WTC11 (cell line): ENCODE measurements around the gene TECR. TPM values are rescaled to one million over a fixed set of nuclear protein-coding genes. Genes with fewer than 3 reads are reported as not detected.
A peak's percentile ranks its signal among the peaks of the same experiment; 100 is the strongest.

Experiments used
- ATAC-seq: fragments of 200-7000 bp; cut with Tn5 transposase; 2 replicates; pipeline ENCODE4 v1.10.0; 2021; ENCODE audit warnings: mild to moderate bottlenecking, moderate library complexity
- CTCF ChIA-PET: fragments of 300-600 bp; sonication (Branson Sonifier 250); formaldehyde crosslinking; loops from one replicate; lab custom pipeline; 2021; ENCODE audit warnings: antibody characterized with exemption; lab: Charles Lee
- POLR2A ChIA-PET: fragments of 350-600 bp; sonication (Branson Sonifier 250); formaldehyde crosslinking; loops from one replicate; lab custom pipeline; 2021; ENCODE audit warnings: antibody characterized with exemption; lab: Charles Lee
- DNase-seq: peaks from one replicate; pipeline ENCODE4 v3.0.0; 2021; ENCODE audit warnings: low spot score
- H3K27ac Mint-ChIP-seq: 2 replicates; pipeline ENCODE4 v1.8.0; 2021; ENCODE audit warnings: mixed read lengths
- H3K27me3 Mint-ChIP-seq: 2 replicates; pipeline ENCODE4 v1.8.0; 2021; ENCODE audit warnings: low read depth, mild to moderate bottlenecking, moderate library complexity, mixed read lengths
- H3K36me3 Mint-ChIP-seq: 2 replicates; pipeline ENCODE4 v1.8.0; 2021; ENCODE audit warnings: mixed read lengths
- H3K4me1 Mint-ChIP-seq: 2 replicates; pipeline ENCODE4 v1.8.0; 2022; ENCODE audit warnings: mixed read lengths
- H3K4me3 Mint-ChIP-seq: 2 replicates; pipeline ENCODE4 v1.8.0; 2021; ENCODE audit warnings: mild to moderate bottlenecking, moderate library complexity, mixed read lengths
- H3K9me3 Mint-ChIP-seq: 2 replicates; pipeline ENCODE4 v1.8.0; 2021; ENCODE audit warnings: mixed read lengths
- JAZF1 ChIP-seq: fragments of 250-450 bp; sonication (Bioruptor Pico); IDR thresholded peaks from 2 replicates; pipeline ENCODE4 v1.9.0; 2021; ENCODE audit warnings: moderate library complexity, mild to moderate bottlenecking, inconsistent platforms
- KAT7 ChIP-seq: sonication (generic); formaldehyde crosslinking; IDR thresholded peaks from 2 replicates; pipeline ENCODE4 v1.8.1; 2023; ENCODE audit warnings: missing genetic modification reagents, mild to moderate bottlenecking, borderline replicate concordance
- NR2C2 ChIP-seq: sonication (generic); formaldehyde crosslinking; IDR thresholded peaks from 2 replicates; pipeline ENCODE4 v1.8.0; 2022; ENCODE audit warnings: mild to moderate bottlenecking, missing genetic modification reagents
- OVOL2 ChIP-seq: fragments of 250-450 bp; sonication (Bioruptor Pico); IDR thresholded peaks from 2 replicates; pipeline ENCODE4 v1.9.0; 2021; ENCODE audit warnings: mild to moderate bottlenecking, borderline replicate concordance
- TEAD4 ChIP-seq: sonication (generic); formaldehyde crosslinking; IDR thresholded peaks from 2 replicates; pipeline ENCODE4 v1.8.0; 2022; ENCODE audit warnings: mild to moderate bottlenecking, missing genetic modification reagents
- ZNF232 ChIP-seq: sonication (generic); formaldehyde crosslinking; IDR thresholded peaks from 2 replicates; pipeline ENCODE4 v1.8.0; 2022; ENCODE audit warnings: mild to moderate bottlenecking, missing genetic modification reagents
- ZNF317 ChIP-seq: sonication (generic); formaldehyde crosslinking; IDR thresholded peaks from 2 replicates; pipeline ENCODE4 v1.8.1; 2023; ENCODE audit warnings: low read depth, mild to moderate bottlenecking, moderate library complexity, missing genetic modification reagents, borderline replicate concordance
- ZNF396 ChIP-seq: fragments of 250-450 bp; sonication (Bioruptor Pico); IDR thresholded peaks from 2 replicates; pipeline ENCODE4 v1.8.0; 2021; ENCODE audit warnings: mild to moderate bottlenecking, moderate library complexity, borderline replicate concordance
- total RNA-seq: library from RNA; stranded (reverse); gene quantifications from 3 replicates; pipeline ENCODE4 v1.2.3, GENCODE V29; 2021
- TF ChIP-seq, protein P1 (sequence below): sonication (generic); formaldehyde crosslinking; IDR thresholded peaks from 2 replicates; pipeline ENCODE4 v1.8.0; 2023; ENCODE audit warnings: missing genetic modification reagents, mild to moderate bottlenecking, borderline replicate concordance
- TF ChIP-seq, protein P2 (sequence below): sonication (generic); formaldehyde crosslinking; IDR thresholded peaks from 2 replicates; pipeline ENCODE4 v1.8.1; 2023; ENCODE audit warnings: mild to moderate bottlenecking, missing genetic modification reagents, moderate library complexity
- TF ChIP-seq, protein P3 (sequence below): sonication (generic); formaldehyde crosslinking; IDR thresholded peaks from 2 replicates; pipeline ENCODE4 v1.8.1; 2022; ENCODE audit warnings: mild to moderate bottlenecking, missing genetic modification reagents, moderate library complexity, borderline replicate concordance
- TF ChIP-seq, protein P4 (sequence below): fragments of 250-450 bp; sonication (Bioruptor Pico); IDR thresholded peaks from 2 replicates; pipeline ENCODE4 v2.1.2; 2022; ENCODE audit warnings: mild to moderate bottlenecking, moderate library complexity
- TF ChIP-seq, protein P5 (sequence below): fragments of 250-450 bp; sonication (Bioruptor Pico); conservative IDR thresholded peaks from 2 replicates; pipeline ENCODE4 v1.9.0; 2021; ENCODE audit warnings: mild to moderate bottlenecking
- TF ChIP-seq, protein P6 (sequence below): sonication (generic); formaldehyde crosslinking; IDR thresholded peaks from 2 replicates; pipeline ENCODE4 v1.8.0; 2022; ENCODE audit warnings: mild to moderate bottlenecking, missing genetic modification reagents
- TF ChIP-seq, protein P7 (sequence below): sonication (generic); formaldehyde crosslinking; IDR thresholded peaks from 2 replicates; pipeline ENCODE4 v1.8.1; 2022; ENCODE audit warnings: low read depth, missing genetic modification reagents, borderline replicate concordance
- TF ChIP-seq, protein P8 (sequence below): sonication (generic); formaldehyde crosslinking; IDR thresholded peaks from 2 replicates; pipeline ENCODE4 v1.8.0; 2022; ENCODE audit warnings: missing genetic modification reagents

The TECR gene
- total RNA-seq, 1 experiment from 2014 or later: 161 TPM

DNA sequence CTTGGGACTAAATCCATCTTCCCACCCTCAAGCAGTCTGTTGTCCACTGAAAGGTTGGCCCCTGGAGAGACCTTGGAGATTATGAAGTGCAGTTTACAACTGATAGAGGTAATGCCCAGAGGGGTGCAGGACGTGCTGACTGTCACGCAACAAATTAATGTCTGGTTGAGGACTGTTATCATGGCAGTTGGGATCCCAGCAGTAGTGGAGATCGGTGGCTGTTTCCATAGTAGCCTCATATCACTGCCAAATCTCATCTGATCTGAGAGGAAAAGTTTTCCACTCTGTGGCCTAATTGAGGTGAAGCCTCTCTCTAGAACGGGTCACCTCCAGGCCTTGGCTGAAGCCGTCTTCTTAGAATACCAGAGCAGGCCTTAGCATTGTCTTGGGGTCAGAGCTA, 4.1 kb downstream of the TECR start (continued):
- TF ChIP-seq, protein P1, sequence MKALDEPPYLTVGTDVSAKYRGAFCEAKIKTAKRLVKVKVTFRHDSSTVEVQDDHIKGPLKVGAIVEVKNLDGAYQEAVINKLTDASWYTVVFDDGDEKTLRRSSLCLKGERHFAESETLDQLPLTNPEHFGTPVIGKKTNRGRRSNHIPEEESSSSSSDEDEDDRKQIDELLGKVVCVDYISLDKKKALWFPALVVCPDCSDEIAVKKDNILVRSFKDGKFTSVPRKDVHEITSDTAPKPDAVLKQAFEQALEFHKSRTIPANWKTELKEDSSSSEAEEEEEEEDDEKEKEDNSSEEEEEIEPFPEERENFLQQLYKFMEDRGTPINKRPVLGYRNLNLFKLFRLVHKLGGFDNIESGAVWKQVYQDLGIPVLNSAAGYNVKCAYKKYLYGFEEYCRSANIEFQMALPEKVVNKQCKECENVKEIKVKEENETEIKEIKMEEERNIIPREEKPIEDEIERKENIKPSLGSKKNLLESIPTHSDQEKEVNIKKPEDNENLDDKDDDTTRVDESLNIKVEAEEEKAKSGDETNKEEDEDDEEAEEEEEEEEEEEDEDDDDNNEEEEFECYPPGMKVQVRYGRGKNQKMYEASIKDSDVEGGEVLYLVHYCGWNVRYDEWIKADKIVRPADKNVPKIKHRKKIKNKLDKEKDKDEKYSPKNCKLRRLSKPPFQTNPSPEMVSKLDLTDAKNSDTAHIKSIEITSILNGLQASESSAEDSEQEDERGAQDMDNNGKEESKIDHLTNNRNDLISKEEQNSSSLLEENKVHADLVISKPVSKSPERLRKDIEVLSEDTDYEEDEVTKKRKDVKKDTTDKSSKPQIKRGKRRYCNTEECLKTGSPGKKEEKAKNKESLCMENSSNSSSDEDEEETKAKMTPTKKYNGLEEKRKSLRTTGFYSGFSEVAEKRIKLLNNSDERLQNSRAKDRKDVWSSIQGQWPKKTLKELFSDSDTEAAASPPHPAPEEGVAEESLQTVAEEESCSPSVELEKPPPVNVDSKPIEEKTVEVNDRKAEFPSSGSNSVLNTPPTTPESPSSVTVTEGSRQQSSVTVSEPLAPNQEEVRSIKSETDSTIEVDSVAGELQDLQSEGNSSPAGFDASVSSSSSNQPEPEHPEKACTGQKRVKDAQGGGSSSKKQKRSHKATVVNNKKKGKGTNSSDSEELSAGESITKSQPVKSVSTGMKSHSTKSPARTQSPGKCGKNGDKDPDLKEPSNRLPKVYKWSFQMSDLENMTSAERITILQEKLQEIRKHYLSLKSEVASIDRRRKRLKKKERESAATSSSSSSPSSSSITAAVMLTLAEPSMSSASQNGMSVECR (CRISPR knock-in tag): no peak
- no peak for TF ChIP-seq ZNF317 (CRISPR knock-in tag)
- TF ChIP-seq, protein P2, sequence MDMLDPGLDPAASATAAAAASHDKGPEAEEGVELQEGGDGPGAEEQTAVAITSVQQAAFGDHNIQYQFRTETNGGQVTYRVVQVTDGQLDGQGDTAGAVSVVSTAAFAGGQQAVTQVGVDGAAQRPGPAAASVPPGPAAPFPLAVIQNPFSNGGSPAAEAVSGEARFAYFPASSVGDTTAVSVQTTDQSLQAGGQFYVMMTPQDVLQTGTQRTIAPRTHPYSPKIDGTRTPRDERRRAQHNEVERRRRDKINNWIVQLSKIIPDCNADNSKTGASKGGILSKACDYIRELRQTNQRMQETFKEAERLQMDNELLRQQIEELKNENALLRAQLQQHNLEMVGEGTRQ: no peak
- TF ChIP-seq, protein P3, sequence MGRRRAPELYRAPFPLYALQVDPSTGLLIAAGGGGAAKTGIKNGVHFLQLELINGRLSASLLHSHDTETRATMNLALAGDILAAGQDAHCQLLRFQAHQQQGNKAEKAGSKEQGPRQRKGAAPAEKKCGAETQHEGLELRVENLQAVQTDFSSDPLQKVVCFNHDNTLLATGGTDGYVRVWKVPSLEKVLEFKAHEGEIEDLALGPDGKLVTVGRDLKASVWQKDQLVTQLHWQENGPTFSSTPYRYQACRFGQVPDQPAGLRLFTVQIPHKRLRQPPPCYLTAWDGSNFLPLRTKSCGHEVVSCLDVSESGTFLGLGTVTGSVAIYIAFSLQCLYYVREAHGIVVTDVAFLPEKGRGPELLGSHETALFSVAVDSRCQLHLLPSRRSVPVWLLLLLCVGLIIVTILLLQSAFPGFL (CRISPR knock-in tag): no peak
- TF ChIP-seq, protein P4, sequence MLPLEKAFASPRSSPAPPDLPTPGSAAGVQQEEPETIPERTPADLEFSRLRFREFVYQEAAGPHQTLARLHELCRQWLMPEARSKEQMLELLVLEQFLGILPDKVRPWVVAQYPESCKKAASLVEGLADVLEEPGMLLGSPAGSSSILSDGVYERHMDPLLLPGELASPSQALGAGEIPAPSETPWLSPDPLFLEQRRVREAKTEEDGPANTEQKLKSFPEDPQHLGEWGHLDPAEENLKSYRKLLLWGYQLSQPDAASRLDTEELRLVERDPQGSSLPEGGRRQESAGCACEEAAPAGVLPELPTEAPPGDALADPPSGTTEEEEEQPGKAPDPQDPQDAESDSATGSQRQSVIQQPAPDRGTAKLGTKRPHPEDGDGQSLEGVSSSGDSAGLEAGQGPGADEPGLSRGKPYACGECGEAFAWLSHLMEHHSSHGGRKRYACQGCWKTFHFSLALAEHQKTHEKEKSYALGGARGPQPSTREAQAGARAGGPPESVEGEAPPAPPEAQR: no peak
- no peak for TF ChIP-seq TEAD4 (CRISPR knock-in tag)
- no peak for TF ChIP-seq ZNF232 (CRISPR knock-in tag)

DNA sequence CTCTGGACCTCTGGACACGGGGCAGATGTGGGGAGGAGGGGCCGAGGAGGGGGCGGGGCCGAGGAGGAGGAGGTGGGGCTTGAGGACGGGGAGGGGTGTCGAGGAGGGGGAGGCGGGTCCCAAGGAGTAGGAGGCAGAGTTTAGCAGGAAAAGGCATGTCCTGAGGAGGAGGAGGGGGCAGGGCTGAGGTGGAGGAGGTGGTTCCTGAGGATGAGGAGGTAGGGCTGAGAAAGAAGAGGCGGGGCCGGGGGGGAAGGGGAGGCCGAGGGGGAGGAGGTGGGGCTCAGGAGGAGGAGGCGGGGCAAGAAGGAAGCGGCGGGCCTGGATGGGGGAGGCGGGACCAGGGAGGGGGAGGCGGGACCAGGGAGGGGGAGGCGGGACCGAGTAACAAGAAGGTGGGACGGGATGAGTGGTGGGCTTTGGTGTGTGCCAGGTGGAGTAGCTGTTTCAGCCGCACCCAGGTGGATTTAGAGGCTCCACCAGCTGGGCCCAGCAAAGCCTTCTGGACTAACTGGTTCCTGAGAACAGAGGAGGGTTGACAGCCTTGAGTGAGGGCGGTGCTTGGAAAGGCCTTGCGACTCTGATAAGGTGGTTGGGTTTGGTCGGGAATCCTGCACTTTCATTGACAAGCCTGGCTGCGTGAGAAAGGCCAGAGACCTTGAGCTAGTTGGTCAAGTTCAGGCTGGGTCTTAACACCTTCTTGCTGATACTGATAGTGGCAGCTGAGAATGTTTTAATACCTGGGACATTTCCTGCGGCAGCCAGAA, 7.7 kb downstream of the TECR start:
- H3K9me3 Mint-ChIP-seq: no peaks in the 10 kb centered on the region
- peaks cover 7% of the 10 kb centered on the region for H3K4me1 Mint-ChIP-seq
- TF ChIP-seq OVOL2 (CRISPR knock-in tag) (no peak), NR2C2 (CRISPR knock-in tag) (no peak), KAT7 (CRISPR knock-in tag) (no peak), ZNF396 (CRISPR knock-in tag) (no peak), JAZF1 (no peak)
- TF ChIP-seq, protein P5, sequence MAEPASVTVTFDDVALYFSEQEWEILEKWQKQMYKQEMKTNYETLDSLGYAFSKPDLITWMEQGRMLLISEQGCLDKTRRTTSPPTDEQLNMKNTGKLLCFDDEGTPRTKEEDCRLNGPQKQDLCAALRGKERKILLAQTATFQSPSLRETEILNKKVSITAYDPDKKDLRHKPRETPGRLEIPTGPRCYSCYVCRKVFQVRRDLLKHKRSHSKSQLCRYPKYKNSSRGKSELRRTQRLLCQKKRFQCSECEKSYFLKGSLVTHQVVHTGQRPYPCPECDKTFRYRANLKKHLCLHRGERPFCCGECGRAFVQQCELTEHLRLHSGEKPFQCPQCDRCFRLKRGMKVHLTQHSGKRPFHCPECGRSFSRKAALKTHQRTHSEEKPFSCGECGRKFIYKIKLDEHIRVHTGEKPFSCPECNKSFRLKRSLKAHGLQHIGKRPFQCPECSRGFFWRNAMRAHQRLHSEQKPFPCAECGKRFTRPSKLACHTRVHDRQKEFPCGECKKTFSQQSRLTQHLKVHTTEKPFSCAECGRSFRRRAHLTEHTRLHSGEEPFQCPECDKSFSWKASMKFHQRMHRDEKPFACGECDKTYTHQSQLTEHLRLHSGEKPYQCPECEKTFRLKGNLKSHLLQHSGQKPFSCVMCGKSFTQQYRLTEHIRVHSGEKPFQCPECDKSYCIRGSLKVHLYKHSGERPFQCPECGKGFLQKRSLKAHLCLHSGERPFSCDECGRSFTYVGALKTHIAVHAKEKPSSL (CRISPR knock-in tag): no peak
- TF ChIP-seq, protein P6, sequence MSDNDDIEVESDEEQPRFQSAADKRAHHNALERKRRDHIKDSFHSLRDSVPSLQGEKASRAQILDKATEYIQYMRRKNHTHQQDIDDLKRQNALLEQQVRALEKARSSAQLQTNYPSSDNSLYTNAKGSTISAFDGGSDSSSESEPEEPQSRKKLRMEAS (CRISPR knock-in tag): no peak
- TF ChIP-seq, protein P7, sequence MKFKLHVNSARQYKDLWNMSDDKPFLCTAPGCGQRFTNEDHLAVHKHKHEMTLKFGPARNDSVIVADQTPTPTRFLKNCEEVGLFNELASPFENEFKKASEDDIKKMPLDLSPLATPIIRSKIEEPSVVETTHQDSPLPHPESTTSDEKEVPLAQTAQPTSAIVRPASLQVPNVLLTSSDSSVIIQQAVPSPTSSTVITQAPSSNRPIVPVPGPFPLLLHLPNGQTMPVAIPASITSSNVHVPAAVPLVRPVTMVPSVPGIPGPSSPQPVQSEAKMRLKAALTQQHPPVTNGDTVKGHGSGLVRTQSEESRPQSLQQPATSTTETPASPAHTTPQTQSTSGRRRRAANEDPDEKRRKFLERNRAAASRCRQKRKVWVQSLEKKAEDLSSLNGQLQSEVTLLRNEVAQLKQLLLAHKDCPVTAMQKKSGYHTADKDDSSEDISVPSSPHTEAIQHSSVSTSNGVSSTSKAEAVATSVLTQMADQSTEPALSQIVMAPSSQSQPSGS (CRISPR knock-in tag): no peak
- TF ChIP-seq, protein P8, sequence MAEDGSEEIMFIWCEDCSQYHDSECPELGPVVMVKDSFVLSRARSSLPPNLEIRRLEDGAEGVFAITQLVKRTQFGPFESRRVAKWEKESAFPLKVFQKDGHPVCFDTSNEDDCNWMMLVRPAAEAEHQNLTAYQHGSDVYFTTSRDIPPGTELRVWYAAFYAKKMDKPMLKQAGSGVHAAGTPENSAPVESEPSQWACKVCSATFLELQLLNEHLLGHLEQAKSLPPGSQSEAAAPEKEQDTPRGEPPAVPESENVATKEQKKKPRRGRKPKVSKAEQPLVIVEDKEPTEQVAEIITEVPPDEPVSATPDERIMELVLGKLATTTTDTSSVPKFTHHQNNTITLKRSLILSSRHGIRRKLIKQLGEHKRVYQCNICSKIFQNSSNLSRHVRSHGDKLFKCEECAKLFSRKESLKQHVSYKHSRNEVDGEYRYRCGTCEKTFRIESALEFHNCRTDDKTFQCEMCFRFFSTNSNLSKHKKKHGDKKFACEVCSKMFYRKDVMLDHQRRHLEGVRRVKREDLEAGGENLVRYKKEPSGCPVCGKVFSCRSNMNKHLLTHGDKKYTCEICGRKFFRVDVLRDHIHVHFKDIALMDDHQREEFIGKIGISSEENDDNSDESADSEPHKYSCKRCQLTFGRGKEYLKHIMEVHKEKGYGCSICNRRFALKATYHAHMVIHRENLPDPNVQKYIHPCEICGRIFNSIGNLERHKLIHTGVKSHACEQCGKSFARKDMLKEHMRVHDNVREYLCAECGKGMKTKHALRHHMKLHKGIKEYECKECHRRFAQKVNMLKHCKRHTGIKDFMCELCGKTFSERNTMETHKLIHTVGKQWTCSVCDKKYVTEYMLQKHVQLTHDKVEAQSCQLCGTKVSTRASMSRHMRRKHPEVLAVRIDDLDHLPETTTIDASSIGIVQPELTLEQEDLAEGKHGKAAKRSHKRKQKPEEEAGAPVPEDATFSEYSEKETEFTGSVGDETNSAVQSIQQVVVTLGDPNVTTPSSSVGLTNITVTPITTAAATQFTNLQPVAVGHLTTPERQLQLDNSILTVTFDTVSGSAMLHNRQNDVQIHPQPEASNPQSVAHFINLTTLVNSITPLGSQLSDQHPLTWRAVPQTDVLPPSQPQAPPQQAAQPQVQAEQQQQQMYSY (CRISPR knock-in tag): no peak
- ATAC-seq: peak; percentile 99
- H3K36me3 Mint-ChIP-seq: peaks cover 4% of the 10 kb centered on the region; the same call in 1 of the 2 replicates
- peak overlapping the region; percentile 87 for H3K27ac Mint-ChIP-seq
- no peaks in the 10 kb centered on the region for H3K27me3 Mint-ChIP-seq
- CTCF ChIA-PET: interaction anchor here (0.6 to 2.8 kb wide), 8 partner anchors 10 to 131 kb away, joined by 3 to 17 read pairs (median 4); partner anchors contain the start of gene PTGER1
- POLR2A ChIA-PET: interaction anchor here (1.9 kb wide), 1 partner anchor 19 kb away, joined by 5 read pairs; the partner anchor contains the start of gene DNAJB1
- peak; percentile 96 for DNase-seq
- peak overlapping the region; percentile 58 for H3K4me3 Mint-ChIP-seq
